CD14-positive monocyte (primary cell): ENCODE results near the gene SPI1. TPM values are rescaled to one million over a fixed set of nuclear protein-coding genes. Genes with fewer than 3 reads are reported as not detected.
A peak's percentile ranks its signal among the peaks of the same experiment; 100 is the strongest.

Source experiments
- DNase-seq, 3 donors: peaks; one replicate each; pipeline ENCODE4 v3.0.0-alpha.2; 2011 to 2022
- H2AFZ ChIP-seq: 2 replicates; pipeline ENCODE4 v1.6.0; 2012; ENCODE audit warnings: mild to moderate bottlenecking, low read depth, low read length, inconsistent platforms; ENCODE audit not compliant: insufficient read depth, poor library complexity, severe bottlenecking
- H3K27ac ChIP-seq, 2 donors: 1 replicate in 1 of 2; 2 replicates in 1 of 2; pipeline ENCODE4 v1.5.1; 2012 to 2013; ENCODE audit warnings: low read length in 2 of 2, control low read depth in 1 of 2, inconsistent platforms in 1 of 2, low read depth in 1 of 2, mild to moderate bottlenecking in 1 of 2
- H3K27me3 ChIP-seq, 2 donors: one replicate each; pipeline versions ENCODE4 v1.6.0 to v1.6.1; 2011 to 2013; ENCODE audit warnings: low read length in 2 of 2; ENCODE audit not compliant: control insufficient read depth in 2 of 2, insufficient read depth in 2 of 2
- H3K36me3 ChIP-seq, 2 donors: replicated peaks in 1 of 2; 1 replicate in 1 of 2; 2 replicates in 1 of 2; pipeline versions ENCODE4 v1.5.1 to v1.6.1; 2012 to 2013; ENCODE audit warnings: low read length in 2 of 2, control low read depth in 1 of 2, inconsistent platforms in 1 of 2, mild to moderate bottlenecking in 1 of 2; ENCODE audit not compliant: insufficient read depth in 2 of 2, control insufficient read depth in 1 of 2
- H3K4me1 ChIP-seq, 2 donors: 1 replicate in 1 of 2; 2 replicates in 1 of 2; pipeline versions ENCODE4 v1.5.1 to v1.6.1; 2012 to 2013; ENCODE audit warnings: low read length in 2 of 2, control low read depth in 1 of 2, inconsistent platforms in 1 of 2, mild to moderate bottlenecking in 1 of 2, moderate library complexity in 1 of 2; ENCODE audit not compliant: insufficient read depth in 2 of 2, control insufficient read depth in 1 of 2
- H3K4me2 ChIP-seq: replicated peaks from 2 replicates; pipeline ENCODE3; 2012; ENCODE audit warnings: low read length, moderate library complexity, mild to moderate bottlenecking; ENCODE audit not compliant: poor library complexity, severe bottlenecking; ENCODE audit errors: extremely low read depth
- H3K4me3 ChIP-seq, 3 experiments: fragments of 200-600 bp in 1 of 3; sonication (generic) in 1 of 3; replicated peaks in 1 of 3; 1 replicate in 2 of 3; 2 replicates in 1 of 3; pipeline ENCODE4 v1.5.1; 2011 to 2013; ENCODE audit warnings: low read length in 3 of 3, mild to moderate bottlenecking in 3 of 3, control low read depth in 2 of 3, low read depth in 2 of 3, inconsistent platforms in 1 of 3, moderate library complexity in 1 of 3
- H3K79me2 ChIP-seq: 2 replicates; pipeline ENCODE4 v1.6.0; 2012; ENCODE audit warnings: mild to moderate bottlenecking, control low read depth, inconsistent platforms, low read length, moderate library complexity; ENCODE audit not compliant: insufficient read depth
- H3K9ac ChIP-seq: 2 replicates; pipeline ENCODE4 v1.6.0; 2017; ENCODE audit warnings: low read length, mild to moderate bottlenecking; ENCODE audit not compliant: insufficient read depth, poor library complexity, severe bottlenecking
- H3K9me3 ChIP-seq, 2 donors: replicated peaks in 1 of 2; 1 replicate in 1 of 2; 2 replicates in 1 of 2; pipeline versions ENCODE4 v1.5.1 to v1.6.1; 2012 to 2013; ENCODE audit warnings: low read length in 2 of 2, control low read depth in 1 of 2; ENCODE audit not compliant: control insufficient read depth in 1 of 2, insufficient read depth in 1 of 2
- H4K20me1 ChIP-seq: 2 replicates; pipeline ENCODE4 v1.6.0; 2012; ENCODE audit warnings: mild to moderate bottlenecking, low read length, control low read depth, moderate library complexity; ENCODE audit not compliant: insufficient read depth
- H3K27ac Mint-ChIP-seq, 7 donors: one replicate each; pipeline ENCODE4 v1.8.0; 2020; ENCODE audit warnings: mild to moderate bottlenecking in 7 of 7, mixed read lengths in 7 of 7, moderate library complexity in 6 of 7, inconsistent platforms in 2 of 7
- H3K27me3 Mint-ChIP-seq, 3 donors: one replicate each; pipeline ENCODE4 v1.8.0; 2021 to 2022; ENCODE audit warnings: low read depth in 3 of 3, mild to moderate bottlenecking in 3 of 3, mixed read lengths in 3 of 3, moderate library complexity in 3 of 3, inconsistent platforms in 1 of 3
- H3K36me3 Mint-ChIP-seq, 2 donors: one replicate each; pipeline ENCODE4 v1.8.0; 2020; ENCODE audit warnings: mixed read lengths in 2 of 2, inconsistent platforms in 1 of 2, mild to moderate bottlenecking in 1 of 2
- H3K4me1 Mint-ChIP-seq: one replicate; pipeline ENCODE4 v1.8.0; 2020; ENCODE audit warnings: mild to moderate bottlenecking, mixed read lengths
- H3K4me3 Mint-ChIP-seq, 2 donors: one replicate each; pipeline ENCODE4 v1.8.0; 2020; ENCODE audit warnings: mild to moderate bottlenecking in 2 of 2, mixed read lengths in 2 of 2, moderate library complexity in 1 of 2
- H3K9me3 Mint-ChIP-seq, 7 donors: one replicate each; pipeline ENCODE4 v1.8.0; 2020 to 2022; ENCODE audit warnings: mixed read lengths in 7 of 7, mild to moderate bottlenecking in 6 of 7, moderate library complexity in 6 of 7, inconsistent platforms in 2 of 7
- CTCF ChIP-seq: fragments of 200-600 bp; IDR thresholded peaks from one replicate; pipeline ENCODE4 v1.8.0; 2022; ENCODE audit warnings: antibody characterized with exemption, mild to moderate bottlenecking
- WGBS: methylation state at CpG from one replicate; pipeline ENCODE4 v1.1.5; 2013; ENCODE audit warnings: missing lambda C conversion rate; ENCODE audit not compliant: insufficient coverage; 5-methylcytosine and 5-hydroxymethylcytosine counted together
- intact Hi-C, 2 donors: fragments of 100-400 bp; cut with micrococcal nuclease; formaldehyde crosslinking; loops; one replicate each; pipeline versions ENCODE4 v1.15.0 to v1.15.1; 2023
- polyA plus RNA-seq, 3 donors: library from polyadenylated mRNA; depleted of rRNA in 1 of 3; unstranded in 2 of 3; stranded (reverse) in 1 of 3; fragments of 300-500 nt in 2 of 3; fragments of >200 nt in 1 of 3; fragmentation: Illumina TruSeq in 2 of 3; gene quantifications; 1 replicate in 2 of 3; 2 replicates in 1 of 3; pipeline ENCODE4 v1.2.3, GENCODE V29; 2012 to 2021

Gene SPI1
- polyA plus RNA-seq, 3 donors: 156 to 914 (median 223) TPM

- 100% methylated on average over 1 of the region's 5 CpGs for WGBS
- no peaks in the 10 kb centered on the region for H3K27me3 Mint-ChIP-seq
- no peaks in the 10 kb centered on the region for H3K27me3 ChIP-seq
- no peaks in the 10 kb centered on the region for H3K9me3 ChIP-seq
- no peak for DNase-seq
- no peak overlapping the region for H3K27ac ChIP-seq
- H3K36me3 Mint-ChIP-seq: peaks cover 62 to 91% of the 10 kb centered on the region in 2 donors
- intact Hi-C loops: no loop called here
- no peak overlapping the region for H3K4me2 ChIP-seq
- H4K20me1 ChIP-seq: peaks cover 11% of the 10 kb centered on the region
- no peak overlapping the region for H2AFZ ChIP-seq
- H3K9ac ChIP-seq: no peak overlapping the region
- no peaks in the 10 kb centered on the region for H3K9me3 Mint-ChIP-seq
- no peaks in the 10 kb centered on the region for H3K79me2 ChIP-seq
- peaks cover 82 to 93% of the 10 kb centered on the region in 2 donors for H3K36me3 ChIP-seq
- no peak overlapping the region for H3K4me3 ChIP-seq
- H3K4me1 Mint-ChIP-seq: peaks cover 10% of the 10 kb centered on the region
- TF ChIP-seq CTCF: no peak
- H3K4me1 ChIP-seq: no peaks in the 10 kb centered on the region
- no peak overlapping the region for H3K4me3 Mint-ChIP-seq
- H3K27ac Mint-ChIP-seq: peak overlapping the region in 1 of 7 donors; percentile 0
Measured at GRCh38 chr11:47314992-47315391, 63.4 kb downstream of the SPI1 start.

GRCh38 chr11:47308050-47308823 is 70.1 kb downstream of the SPI1 start:
- peaks cover 94 to 100% of the 10 kb centered on the region in 2 donors for H3K36me3 ChIP-seq
- H3K4me1 ChIP-seq: no peaks in the 10 kb centered on the region
- Mint-ChIP-seq H3K4me3 (no peak overlapping the region), H3K27me3 (peaks cover 0 to 6% (median 2%) of the 10 kb centered on the region in 3 donors), H3K27ac (no peak overlapping the region), H3K9me3 (peaks cover 0 to 4% (median 0%) of the 10 kb centered on the region in 7 donors), H3K36me3 (peaks cover 82 to 99% of the 10 kb centered on the region in 2 donors), H3K4me1 (no peaks in the 10 kb centered on the region)
- no peaks in the 10 kb centered on the region for H3K27me3 ChIP-seq
- no peak for DNase-seq
- no peak overlapping the region for H2AFZ ChIP-seq
- H3K4me3 ChIP-seq: no peak overlapping the region
- peaks cover 44% of the 10 kb centered on the region for H4K20me1 ChIP-seq
- no peaks in the 10 kb centered on the region for H3K9me3 ChIP-seq
- WGBS: 100% methylated on average over 1 of the region's 6 CpGs
- H3K4me2 ChIP-seq: no peak overlapping the region
- TF ChIP-seq CTCF: no peak
- H3K79me2 ChIP-seq: peaks cover 6% of the 10 kb centered on the region
- no peak overlapping the region for H3K27ac ChIP-seq
- no peak overlapping the region for H3K9ac ChIP-seq
- intact Hi-C loops: loop anchor here in 1 of 2 donors (10.0 kb wide), 2 partner anchors 307 to 437 kb away; no protein-coding TSS in a partner anchor
